HK-2 (cell line): ENCODE results near the gene GRIN2A.
"Not testable (repeated sequence)": the region's sequence is repeated elsewhere in the genome, so short reads cannot be mapped to it uniquely, and the experiment has no call there.

Source experiments
- DNase-seq: peaks from one replicate; pipeline ENCODE4 v3.0.0-alpha.2; 2018; ENCODE audit not compliant: unreplicated experiment

GRIN2A gene

DNA sequence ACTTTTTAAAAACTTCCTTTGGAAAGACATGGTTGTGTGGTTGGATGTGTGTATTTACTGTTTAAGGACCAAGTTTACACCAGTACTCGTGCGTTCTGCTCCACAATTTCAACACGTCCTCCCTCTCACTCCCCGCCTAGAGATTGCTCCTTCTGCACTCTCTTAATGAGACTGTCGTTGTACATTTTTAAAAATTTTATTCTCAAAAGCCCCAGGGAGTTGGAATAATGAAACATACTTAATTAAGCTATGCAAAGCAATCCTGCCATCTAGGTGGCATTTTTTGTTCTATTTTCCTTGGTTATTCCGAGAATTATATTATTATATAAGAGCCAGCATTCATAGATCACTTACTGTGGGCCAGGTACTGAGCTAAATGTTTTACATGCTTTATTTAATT lies 264.5 kb downstream of the GRIN2A start:
- DNase-seq, result no peak

- no peak for DNase-seq
Observed at GRCh38 chr16:9913604-9914326, 268.5 kb downstream of the GRIN2A start.

GRCh38 chr16:9911989-9912388 lies 270.2 kb downstream of the GRIN2A start:
- no peak for DNase-seq

DNA sequence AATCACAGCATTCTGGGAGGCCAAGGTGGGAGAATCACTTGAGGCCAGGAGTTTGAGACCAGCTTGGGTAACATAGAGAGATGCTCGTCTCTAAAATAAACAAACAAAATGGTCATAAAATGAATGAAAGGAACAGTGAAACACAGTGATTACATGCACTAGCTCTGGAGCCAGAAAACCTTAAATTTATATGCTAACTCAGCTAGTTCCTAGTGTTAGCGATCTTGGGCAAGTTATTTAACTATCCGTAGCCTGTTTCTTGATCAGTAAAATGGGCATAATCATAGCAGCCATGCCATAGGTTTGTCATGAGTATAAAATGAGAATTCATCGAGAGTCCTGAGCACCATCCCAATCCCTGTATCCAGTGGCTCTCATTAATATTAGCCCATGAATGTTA lies 271.0 kb downstream of the GRIN2A start:
- DNase-seq, result no peak

- DNase-seq, result no peak
Observed at GRCh38 chr16:9909072-9909825, 273.0 kb downstream of the GRIN2A start.

DNA sequence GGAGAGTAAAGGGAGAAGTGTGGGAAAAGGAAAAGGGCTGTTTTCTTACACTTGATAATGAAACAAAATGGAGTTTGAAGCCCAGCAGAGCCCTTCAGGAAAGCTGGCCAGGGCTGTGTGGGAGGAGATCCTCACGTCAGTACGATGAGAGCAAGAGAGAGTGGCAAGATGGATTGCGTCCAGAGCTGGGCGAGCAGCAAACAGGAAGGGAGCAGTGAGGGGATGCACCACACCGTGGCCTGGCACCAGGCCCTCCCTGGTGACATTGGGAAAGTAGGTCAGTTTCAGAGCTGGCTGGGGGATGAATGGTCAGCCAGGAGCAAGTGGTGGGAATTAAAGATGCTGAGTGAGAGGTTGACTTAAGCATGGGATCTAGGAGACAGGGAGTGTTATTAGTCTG lies 273.6 kb downstream of the GRIN2A start:
- no peak for DNase-seq

GRCh38 chr16:9907752-9908151 lies 274.5 kb downstream of the GRIN2A start:
- DNase-seq, result no peak

DNA sequence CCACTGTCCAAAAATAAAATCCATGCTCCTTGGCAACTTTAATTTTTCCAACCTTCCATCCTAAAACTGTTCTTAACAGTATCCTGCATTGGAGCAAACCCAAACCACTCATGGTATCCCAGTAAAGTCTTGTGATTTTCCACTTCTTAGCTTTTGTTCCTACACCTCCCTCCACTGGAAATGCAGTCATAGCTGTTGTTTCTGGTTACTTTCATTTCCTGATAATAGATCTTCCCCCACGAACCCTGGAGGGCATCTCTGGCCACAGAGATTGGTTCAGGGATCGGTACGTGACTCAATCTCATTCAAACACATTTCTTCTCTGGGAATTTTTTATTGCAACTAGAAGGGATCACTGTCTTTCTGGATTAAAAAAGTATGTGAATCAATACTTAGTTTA lies 276.0 kb downstream of the GRIN2A start:
- no peak for DNase-seq

DNA sequence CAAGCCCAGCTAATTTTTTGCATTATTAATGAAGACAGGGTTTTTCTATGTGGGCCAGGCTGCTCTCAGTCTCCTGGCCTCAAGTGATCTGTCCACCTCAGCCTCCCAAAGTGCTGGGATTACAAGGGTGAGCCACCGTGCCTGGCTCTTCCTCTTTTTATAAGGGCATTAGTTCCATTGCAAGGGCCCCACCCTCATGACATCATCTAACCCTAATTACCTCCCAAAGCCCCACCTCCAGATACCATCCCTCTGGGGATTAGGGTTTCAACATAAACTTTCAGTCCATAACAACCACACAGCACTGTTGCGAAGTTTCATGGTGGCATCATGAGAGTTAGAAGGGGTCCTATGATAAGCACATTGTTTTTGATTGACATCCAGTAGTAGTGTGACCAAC lies 277.7 kb downstream of the GRIN2A start:
- DNase-seq, result no peak

- DNase-seq, result no peak
Observed at GRCh38 chr16:9900576-9900975, 281.7 kb downstream of the GRIN2A start.

- no peak for DNase-seq
Observed at GRCh38 chr16:9898555-9898954, 283.7 kb downstream of the GRIN2A start.

GRCh38 chr16:9898124-9898523 lies 284.1 kb downstream of the GRIN2A start:
- DNase-seq, result no peak

GRCh38 chr16:9895817-9896216 lies 286.4 kb downstream of the GRIN2A start:
- no peak for DNase-seq

DNA sequence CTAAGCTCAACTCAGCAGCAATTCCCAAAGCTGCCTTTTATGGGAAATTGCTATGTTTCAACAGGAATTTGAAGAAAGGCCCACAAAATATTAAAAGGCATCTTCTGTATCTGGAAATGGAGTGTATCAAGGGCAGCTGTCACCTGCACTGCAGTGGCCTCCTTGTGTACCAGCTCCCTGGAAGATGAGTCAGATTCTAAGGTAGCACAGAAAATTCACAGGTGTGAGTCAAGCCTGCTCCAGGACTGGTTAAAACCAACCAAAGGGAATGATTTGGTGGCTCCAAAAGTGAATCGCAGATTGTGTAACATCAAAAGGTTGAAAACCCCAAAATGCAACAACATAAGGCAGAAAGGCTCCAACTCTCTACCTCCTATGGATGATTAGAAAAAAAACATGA lies 296.4 kb downstream of the GRIN2A start:
- no peak for DNase-seq

DNA sequence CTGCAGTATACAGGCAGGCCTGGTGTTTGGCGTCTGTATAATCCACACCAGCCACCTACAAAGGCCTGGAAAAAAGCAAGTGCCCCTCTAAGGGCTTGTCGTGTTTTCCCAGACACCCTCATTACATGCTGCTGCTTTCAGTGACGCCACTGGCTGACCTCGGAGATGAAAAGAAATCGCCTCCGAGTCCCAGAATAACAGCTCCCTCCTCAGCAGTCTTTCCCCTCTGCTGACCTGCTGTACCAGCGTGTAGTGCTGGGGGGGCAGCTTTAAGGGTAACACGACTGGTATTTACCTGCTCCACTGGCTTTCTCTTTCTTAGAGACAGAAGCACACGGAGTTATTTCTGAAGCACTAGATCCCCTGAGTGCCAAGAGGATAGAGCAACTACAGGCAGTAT lies 296.8 kb downstream of the GRIN2A start:
- DNase-seq, result no peak

DNA sequence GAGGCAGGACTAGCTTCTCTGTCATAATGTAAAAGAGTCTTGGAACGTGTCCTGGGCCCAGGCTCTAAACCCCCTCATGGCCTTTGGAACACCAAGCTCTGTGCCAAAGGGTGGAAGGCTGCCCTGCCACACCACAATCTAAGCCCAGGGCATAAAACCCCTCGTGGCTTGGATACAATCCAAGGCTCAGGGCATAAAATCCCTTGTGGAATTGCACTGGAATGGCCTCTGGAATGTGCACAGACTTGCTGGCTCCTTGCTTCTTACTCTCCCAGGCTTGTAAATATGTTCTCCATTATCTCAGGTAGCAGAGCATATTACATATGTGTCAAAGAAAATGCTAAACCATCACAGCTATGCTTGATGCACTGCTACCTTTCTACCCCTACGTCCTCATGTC lies 306.2 kb downstream of the GRIN2A start:
- DNase-seq, result not testable (repeated sequence)

GRCh38 chr16:9874219-9874618 lies 308.0 kb downstream of the GRIN2A start:
- no peak for DNase-seq

- no peak for DNase-seq
Observed at GRCh38 chr16:9870962-9871361, 311.3 kb downstream of the GRIN2A start.

DNA sequence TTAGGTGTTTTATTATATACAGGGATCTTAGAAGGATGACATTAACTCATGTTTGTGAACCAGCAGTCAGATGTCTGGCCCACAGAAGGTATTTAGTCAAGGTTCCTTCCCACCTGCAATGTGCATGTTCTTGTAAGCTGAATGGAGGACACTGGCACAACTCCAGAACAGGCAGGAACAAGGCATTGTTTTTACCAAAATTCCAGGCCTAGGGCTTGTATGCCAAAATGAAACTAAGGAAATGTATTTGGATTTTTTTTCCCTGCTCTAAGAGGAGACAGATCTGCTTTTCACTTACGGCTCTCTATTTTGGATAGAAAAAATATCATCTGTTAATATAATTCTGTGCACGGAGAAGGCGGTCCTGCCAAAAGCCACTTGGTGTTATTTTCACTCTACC lies 312.5 kb downstream of the GRIN2A start:
- DNase-seq, result no peak

GRCh38 chr16:9868606-9869149 lies 313.6 kb downstream of the GRIN2A start:
- no peak for DNase-seq

DNA sequence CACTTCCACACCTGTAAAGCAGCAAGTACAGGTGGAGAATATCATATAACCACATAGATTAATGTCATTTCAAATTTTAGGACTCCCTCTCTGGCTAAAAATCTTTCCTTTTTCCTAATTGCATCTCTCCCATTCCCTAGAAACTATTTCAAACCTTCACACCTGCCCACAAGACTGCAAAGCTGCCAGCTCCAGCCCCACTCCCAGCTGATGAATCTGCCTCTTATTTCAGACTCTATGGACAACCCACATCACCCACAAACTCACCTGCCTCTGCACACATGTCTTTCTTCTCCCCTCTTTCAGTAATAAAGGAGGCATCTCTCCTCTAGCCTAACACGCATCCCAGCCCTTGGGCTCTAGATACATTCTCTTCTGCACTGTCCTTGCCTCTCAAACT lies 315.1 kb downstream of the GRIN2A start:
- DNase-seq, result no peak

DNA sequence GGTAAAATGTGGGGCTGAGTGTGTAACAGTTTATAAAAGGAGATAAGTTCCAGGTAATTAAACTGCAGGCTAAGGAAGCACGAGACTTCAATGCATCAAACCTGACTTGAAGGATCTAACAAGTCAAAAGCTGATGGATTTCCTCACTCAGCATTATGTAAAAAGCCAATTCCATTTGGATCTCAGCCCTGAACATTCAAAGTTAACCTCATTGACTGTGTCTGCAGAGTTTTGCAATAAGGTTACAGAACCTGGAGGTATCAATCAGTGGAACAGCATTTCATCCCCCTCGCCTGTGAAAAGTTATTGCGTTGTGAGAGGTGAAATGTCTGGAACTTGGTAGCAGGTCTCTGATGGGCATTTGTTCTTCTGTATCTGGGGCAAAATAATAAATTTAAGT lies 317.8 kb downstream of the GRIN2A start:
- DNase-seq, result no peak

DNA sequence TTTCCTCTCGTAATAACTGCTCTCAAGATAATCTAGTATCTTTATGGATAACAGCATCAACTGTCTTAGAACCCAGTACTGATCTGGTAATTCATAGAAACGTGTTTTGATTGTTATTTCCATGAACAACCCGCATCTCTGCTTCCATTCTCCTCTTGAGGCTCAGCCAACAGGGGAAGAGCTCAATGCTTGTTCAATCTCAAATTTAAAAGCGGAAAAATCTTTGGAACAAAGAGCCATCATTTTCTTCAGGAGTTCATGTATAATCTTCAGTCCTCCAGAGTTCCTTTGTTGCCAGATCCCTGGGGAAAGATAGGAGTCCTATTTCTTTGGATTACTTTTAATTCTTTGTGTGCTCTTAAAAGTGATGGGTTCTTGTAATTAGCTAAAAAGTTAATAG lies 319.9 kb downstream of the GRIN2A start:
- DNase-seq, result no peak
